Fibroblast of lung (primary cell): ENCODE data around the gene RAI1.

Experiments used
- CTCF ChIP-seq, 2 donors: IDR thresholded peaks in 1 of 2; conservative IDR thresholded peaks in 1 of 2; 1 replicate in 1 of 2; 2 replicates in 1 of 2; pipeline ENCODE4 v1.5.1; 2011 to 2012; ENCODE audit warnings: low read length in 2 of 2, control low read depth in 1 of 2, inconsistent platforms in 1 of 2, low read depth in 1 of 2, mild to moderate bottlenecking in 1 of 2
- EZH2 ChIP-seq: IDR thresholded peaks from 2 replicates; pipeline ENCODE4 v1.5.1; 2012; ENCODE audit warnings: low read length, control low read depth, mild to moderate bottlenecking; ENCODE audit errors: missing control alignments

GRCh38 chr17:17714879-17715278 is 33.6 kb downstream of the RAI1 start:
- TF ChIP-seq CTCF (conservative IDR thresholded peaks at IDR 0.05 in 1 of 2, IDR thresholded peaks at IDR 0.05 in 1 of 2; ENCODE audit: low read depth in 1 of 2, low read length in 2 of 2): no peak
- TF ChIP-seq EZH2: no peak
